A673 (cell line): ENCODE results near the gene HOXB9. TPM values are rescaled to one million over a fixed set of nuclear protein-coding genes. Genes with fewer than 3 reads are reported as not detected.
A peak's percentile ranks its signal among the peaks of the same experiment; 100 is the strongest.

Experiments used
- BruUV-seq: library from RNA; stranded (reverse); fragments of 400-500 nt; replicated peaks from 2 replicates; lab custom pipeline; 2021; lab: Mats Ljungman, UMichigan
- CTCF ChIA-PET: fragments of 300-600 bp; sonication (Branson Sonifier 250); formaldehyde crosslinking; loops from one replicate; lab custom pipeline; 2022; ENCODE audit warnings: antibody characterized with exemption; lab: Charles Lee
- POLR2A ChIA-PET: fragments of 300-600 bp; sonication (Branson Sonifier 250); formaldehyde crosslinking; loops from one replicate; lab custom pipeline; 2022; ENCODE audit warnings: antibody characterized with exemption; ENCODE audit not compliant: low non-redundant PET; lab: Charles Lee
- DNase-seq: peaks from one replicate; pipeline ENCODE4 v3.0.0-alpha.2; 2015; ENCODE audit warnings: low spot score
- H3K27ac ChIP-seq: fragments of 200-600 bp; sonication (generic); 2 replicates; pipeline ENCODE4 v1.5.1; 2016; ENCODE audit warnings: mixed run types, low read depth, mild to moderate bottlenecking, mixed read lengths, antibody characterized with exemption, low read length; ENCODE audit not compliant: poor library complexity, severe bottlenecking
- H3K27me3 ChIP-seq: fragments of 200-600 bp; sonication (generic); replicated peaks from 2 replicates; pipeline ENCODE4 v1.6.1; 2017; ENCODE audit warnings: mixed run types, low read depth, mild to moderate bottlenecking, mixed read lengths, antibody characterized with exemption, low read length; ENCODE audit not compliant: insufficient read depth, poor library complexity
- H3K36me3 ChIP-seq: fragments of 200-600 bp; sonication (generic); 2 replicates; pipeline ENCODE4 v1.6.1; 2016; ENCODE audit warnings: mixed run types, mild to moderate bottlenecking, mixed read lengths, antibody characterized with exemption, low read length; ENCODE audit not compliant: insufficient read depth, poor library complexity, severe bottlenecking
- H3K4me1 ChIP-seq: fragments of 200-600 bp; sonication (generic); 2 replicates; pipeline ENCODE4 v1.6.1; 2017; ENCODE audit warnings: mixed run types, mild to moderate bottlenecking, mixed read lengths, antibody characterized with exemption, low read length; ENCODE audit not compliant: insufficient read depth, poor library complexity, severe bottlenecking
- H3K4me3 ChIP-seq: fragments of 200-600 bp; sonication (generic); 2 replicates; pipeline ENCODE4 v1.5.1; 2016; ENCODE audit warnings: low read depth, mixed run types, mild to moderate bottlenecking, mixed read lengths, low read length; ENCODE audit not compliant: poor library complexity, severe bottlenecking
- H3K9me3 ChIP-seq: fragments of 200-600 bp; sonication (generic); 2 replicates; pipeline ENCODE4 v1.6.1; 2016; ENCODE audit warnings: mixed run types, low read depth, mild to moderate bottlenecking, mixed read lengths, antibody characterized with exemption, low read length; ENCODE audit not compliant: poor library complexity, severe bottlenecking
- CTCF ChIP-seq: fragments of 300-800, 200-600 bp; sonication (generic); conservative IDR thresholded peaks from 2 replicates; pipeline ENCODE4 v1.5.1; 2017; ENCODE audit warnings: low read depth, mild to moderate bottlenecking, antibody characterized with exemption, low read length, moderate library complexity, mixed read lengths
- EZH2 ChIP-seq: fragments of 200-600 bp; sonication (generic); IDR thresholded peaks from 2 replicates; pipeline ENCODE4 v1.6.1; 2017; ENCODE audit warnings: borderline replicate concordance, low read depth, mild to moderate bottlenecking, mixed read lengths, antibody characterized with exemption, low read length; ENCODE audit not compliant: poor library complexity, severe bottlenecking
- intact Hi-C: fragments of 100-400 bp; cut with micrococcal nuclease; formaldehyde crosslinking; loops from one replicate; pipeline ENCODE4 v1.10.0; 2022; ENCODE audit not compliant: unreplicated experiment
- microRNA-seq: library from miRNA; unstranded; fragments of <30 nt; microRNA quantifications from one replicate; pipeline ENCODE4 v1.2.0, GENCODE V29; 2021
- total RNA-seq: library from RNA; stranded (reverse); gene quantifications from 2 replicates; pipeline ENCODE4 v1.2.3, GENCODE V29; 2021

Gene HOXB9
- total RNA-seq, 1 experiment from 2014 or later = 8.2 TPM

GRCh38 chr17:48575066-48575582 lies 51.0 kb downstream of the HOXB9 start:
- H3K4me3 ChIP-seq = no peak overlapping the region
- no peaks in the 10 kb centered on the region for H3K9me3 ChIP-seq
- peaks cover 41% of the 10 kb centered on the region for H3K4me1 ChIP-seq
- no peak overlapping the region for H3K27ac ChIP-seq
- no TSS peak for BruUV-seq
- no peaks in the 10 kb centered on the region for H3K36me3 ChIP-seq
- intact Hi-C loops = no loop called here
- no peak for DNase-seq
- ChIA-PET POLR2A (interaction anchor here (0.6 kb wide), 1 partner anchor 28 kb away, joined by 9 read pairs; no protein-coding TSS in a partner anchor), CTCF (no interaction called here)
- H3K27me3 ChIP-seq = no peaks in the 10 kb centered on the region
- no peak for TF ChIP-seq CTCF
- no peak for TF ChIP-seq EZH2

- Histone ChIP-seq H3K36me3 (no peaks in the 10 kb centered on the region), H3K9me3 (no peaks in the 10 kb centered on the region), H3K27me3 (no peaks in the 10 kb centered on the region), H3K4me3 (no peak overlapping the region), H3K27ac (no peak overlapping the region), H3K4me1 (peaks cover 41% of the 10 kb centered on the region)
- no peak for DNase-seq
- intact Hi-C loops = no loop called here
- no peak for TF ChIP-seq EZH2
- no peak for TF ChIP-seq CTCF
- no TSS peak for BruUV-seq
- ChIA-PET CTCF (no interaction called here), POLR2A (interaction anchor here (0.6 kb wide), 1 partner anchor 27 kb away, joined by 9 read pairs; no protein-coding TSS in a partner anchor)
These were observed 51.6 kb downstream of the HOXB9 start for GRCh38 chr17:48574505-48575065.

- POLR2A ChIA-PET = interaction anchor here (0.7 kb wide), 1 partner anchor 14 kb away, joined by 3 read pairs; no protein-coding TSS in a partner anchor
- H3K27ac ChIP-seq = peak overlapping the region; percentile 20
- intact Hi-C loops = no loop called here
These were observed 54.2 kb downstream of the HOXB9 start for GRCh38 chr17:48571826-48572417.

More at GRCh38 chr17:48571826-48572417, 54.2 kb downstream of the HOXB9 start:
- Histone ChIP-seq H3K4me3 (no peak overlapping the region), H3K27me3 (no peaks in the 10 kb centered on the region), H3K9me3 (no peaks in the 10 kb centered on the region), H3K4me1 (peaks cover 64% of the 10 kb centered on the region), H3K36me3 (no peaks in the 10 kb centered on the region)
- TF ChIP-seq CTCF (no peak), EZH2 (no peak)
- CTCF ChIA-PET = no interaction called here
- no TSS peak for BruUV-seq
- no peak for DNase-seq

Small RNAs within 50 kb of the gene (microRNA-seq; reads per million reads assigned to microRNA genes)
- gene MIR196A1 = 3.5 reads per million, percentile 9 among the genes with 10 or more reads in this experiment

Other genes starting within 250 kb of the HOXB9 start
- gene SKAP1, start 196.1 kb downstream of the HOXB9 start, total RNA-seq = not detected in 2 replicates
- gene HOXB1, start 95.3 kb downstream of the HOXB9 start, total RNA-seq = not detected in 2 replicates
- 34.5 and 37.8 TPM in 2 replicates for gene HOXB2, start 81.2 kb downstream of the HOXB9 start, total RNA-seq
- gene HOXB4, start 48.0 kb downstream of the HOXB9 start, total RNA-seq = 9.7 and 11.9 TPM in 2 replicates
- gene HOXB3, start 36.1 kb downstream of the HOXB9 start, total RNA-seq = 40.7 and 46.1 TPM in 2 replicates
- 5.9 and 6.4 TPM in 2 replicates for gene HOXB5, start 32.6 kb downstream of the HOXB9 start, total RNA-seq
- gene HOXB6, start 21.4 kb downstream of the HOXB9 start, total RNA-seq = 19.8 and 27.6 TPM in 2 replicates
- 32.2 and 37.9 TPM in 2 replicates for gene HOXB7, start 15.3 kb downstream of the HOXB9 start, total RNA-seq
- 13.1 and 16.3 TPM in 2 replicates for gene HOXB8, start 11.1 kb downstream of the HOXB9 start, total RNA-seq
- 78.3 and 129 TPM in 2 replicates for gene PRAC1, start 96.2 kb upstream of the HOXB9 start, total RNA-seq
- gene PRAC2, start 96.8 kb upstream of the HOXB9 start, total RNA-seq = 25.5 and 47.8 TPM in 2 replicates
- gene HOXB13, start 102.4 kb upstream of the HOXB9 start, total RNA-seq = 11.7 and 15.8 TPM in 2 replicates
- 2.1 and 2.3 TPM in 2 replicates for gene TTLL6, start 190.9 kb upstream of the HOXB9 start, total RNA-seq
- 88.4 and 118 TPM in 2 replicates for gene CALCOCO2, start 204.7 kb upstream of the HOXB9 start, total RNA-seq